Muscle of back (tissue), 13 donors: ENCODE results near the gene REPIN1. TPM values are rescaled to one million over a fixed set of nuclear protein-coding genes. Genes with fewer than 3 reads are reported as not detected.

Experiments
- DNase-seq, 3 donors: peaks; one replicate each; pipeline versions ENCODE4 v3.0.0 to v3.0.0-alpha.2; 2013
- long read RNA-seq, 9 donors: transcript quantifications; one replicate each; lab custom pipeline, GENCODE V29; 2026
- polyA plus RNA-seq, 10 donors: library from polyadenylated mRNA; unstranded; fragments of 120-200 nt; gene quantifications; one replicate each; pipeline ENCODE4 v1.2.1, GENCODE V29; 2013; ENCODE audit not compliant: insufficient read length in 10 of 10

The REPIN1 gene
- polyA plus RNA-seq = 10 to 100 TPM; 58.1 to 75.0 (median 65.7) TPM
- long read RNA-seq, donor 1, transcript REPIN1-202 (1 exons, 2,876 nt) = major isoform, 65 of 75 reads
- long read RNA-seq, donor 1, transcript REPIN1-203 (2 exons, 2,969 nt) = minor isoform, 6 of 75 reads
- long read RNA-seq, donor 1, partial matches to known transcripts = 0 of 75 reads
- long read RNA-seq, donor 1, other reads (novel, unspliced or antisense) = 0 of 75 reads
- long read RNA-seq, donor 2, transcript REPIN1-202 (1 exons, 2,876 nt) = major isoform, 49 of 57 reads
- long read RNA-seq, donor 2, partial matches to known transcripts = 0 of 57 reads
- long read RNA-seq, donor 2, other reads (novel, unspliced or antisense) = 0 of 57 reads
- long read RNA-seq, donor 3 = 0 reads
- long read RNA-seq, donor 4, transcript REPIN1-202 (1 exons, 2,876 nt) = major isoform, 34 of 42 reads
- long read RNA-seq, donor 4, partial matches to known transcripts = 0 of 42 reads
- long read RNA-seq, donor 4, other reads (novel, unspliced or antisense) = 0 of 42 reads
- long read RNA-seq, donor 5, transcript REPIN1-202 (1 exons, 2,876 nt) = major isoform, 69 of 82 reads
- long read RNA-seq, donor 5, partial matches to known transcripts = 0 of 82 reads
- long read RNA-seq, donor 5, other reads (novel, unspliced or antisense) = 0 of 82 reads
- long read RNA-seq, donor 6, transcript REPIN1-203 (2 exons, 2,969 nt) = minor isoform, 5 of 68 reads
- long read RNA-seq, donor 6, transcript REPIN1-214 (3 exons, 2,058 nt) = minor isoform, 5 of 68 reads
- long read RNA-seq, donor 6, transcript REPIN1-202 (1 exons, 2,876 nt) = major isoform, 56 of 68 reads
- long read RNA-seq, donor 6, partial matches to known transcripts = 0 of 68 reads
- long read RNA-seq, donor 6, other reads (novel, unspliced or antisense) = 0 of 68 reads
- long read RNA-seq, donor 7, transcript REPIN1-203 (2 exons, 2,969 nt) = minor isoform, 5 of 62 reads
- long read RNA-seq, donor 7, transcript REPIN1-202 (1 exons, 2,876 nt) = major isoform, 53 of 62 reads
- long read RNA-seq, donor 7, partial matches to known transcripts = 0 of 62 reads
- long read RNA-seq, donor 7, other reads (novel, unspliced or antisense) = 0 of 62 reads
- long read RNA-seq, donor 8, transcript REPIN1-202 (1 exons, 2,876 nt) = major isoform, 55 of 62 reads
- long read RNA-seq, donor 8, partial matches to known transcripts = 0 of 62 reads
- long read RNA-seq, donor 8, other reads (novel, unspliced or antisense) = 0 of 62 reads
- long read RNA-seq, donor 9, transcript REPIN1-202 (1 exons, 2,876 nt) = major isoform, 8 of 10 reads
- long read RNA-seq, donor 9, partial matches to known transcripts = 0 of 10 reads
- long read RNA-seq, donor 9, other reads (novel, unspliced or antisense) = 0 of 10 reads

DNA sequence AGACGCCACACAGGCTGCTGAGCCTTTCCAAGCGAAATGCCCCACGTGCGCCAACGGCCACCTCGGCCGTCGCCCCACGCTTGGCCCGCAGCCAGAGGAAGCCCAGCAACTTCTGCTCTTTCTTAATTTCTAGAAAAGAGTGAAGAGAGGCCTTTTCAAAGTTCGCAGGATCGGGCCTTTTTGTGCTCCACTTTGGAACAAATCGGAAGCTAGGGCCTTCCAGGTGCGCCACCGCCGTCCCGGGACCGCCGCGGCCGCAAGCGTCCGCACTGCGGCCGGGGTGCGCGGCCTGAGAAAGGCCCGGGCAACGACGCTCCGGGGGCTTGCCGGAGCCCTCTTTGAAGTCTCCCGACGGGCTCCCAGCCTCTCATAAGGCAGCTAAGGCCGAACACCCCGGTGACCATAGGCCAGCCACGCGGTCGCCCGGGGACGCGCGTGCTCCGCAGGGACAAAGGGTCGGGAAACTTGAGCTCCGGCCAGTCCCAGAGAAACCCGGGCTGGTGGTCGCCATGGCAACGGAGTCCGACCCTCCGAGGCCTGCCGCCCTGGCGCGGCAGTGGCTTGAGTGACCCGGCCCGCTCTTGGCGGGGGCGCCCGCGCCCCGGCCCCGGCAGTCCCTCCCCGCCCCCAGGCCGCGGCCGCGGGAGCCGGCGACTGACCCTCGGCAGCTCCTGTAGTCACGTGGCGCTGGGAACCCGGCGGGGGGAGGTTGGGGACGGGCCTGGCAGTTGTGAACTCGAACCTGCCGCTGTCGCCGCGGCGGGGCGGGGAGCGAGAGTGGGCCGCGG is at the start of gene REPIN1:
REPIN1 (plus strand) TSS at position 727 of the 788 bp plus-strand sequence. CDS start 890 bp downstream, outside the sequence.
- DNase-seq = peak; percentile 86 to 95 (median 92)

DNA sequence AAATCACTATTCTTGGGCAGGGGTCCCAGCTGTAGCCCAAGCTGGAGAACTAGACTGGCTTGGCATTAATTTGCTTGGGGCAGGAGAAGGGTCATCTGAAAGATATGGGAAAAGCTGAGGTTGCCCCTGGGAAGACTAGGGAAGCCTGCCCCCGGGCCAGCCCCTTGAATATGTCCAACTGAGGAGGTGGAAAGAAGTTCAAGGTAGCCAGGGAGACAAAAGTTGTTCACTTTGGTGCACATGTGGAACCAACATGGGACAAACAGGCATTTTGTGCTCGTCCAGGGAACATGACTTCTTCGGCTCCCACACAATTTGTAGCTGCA is 46.9 kb upstream of the REPIN1 start:
- DNase-seq = no peak

DNA sequence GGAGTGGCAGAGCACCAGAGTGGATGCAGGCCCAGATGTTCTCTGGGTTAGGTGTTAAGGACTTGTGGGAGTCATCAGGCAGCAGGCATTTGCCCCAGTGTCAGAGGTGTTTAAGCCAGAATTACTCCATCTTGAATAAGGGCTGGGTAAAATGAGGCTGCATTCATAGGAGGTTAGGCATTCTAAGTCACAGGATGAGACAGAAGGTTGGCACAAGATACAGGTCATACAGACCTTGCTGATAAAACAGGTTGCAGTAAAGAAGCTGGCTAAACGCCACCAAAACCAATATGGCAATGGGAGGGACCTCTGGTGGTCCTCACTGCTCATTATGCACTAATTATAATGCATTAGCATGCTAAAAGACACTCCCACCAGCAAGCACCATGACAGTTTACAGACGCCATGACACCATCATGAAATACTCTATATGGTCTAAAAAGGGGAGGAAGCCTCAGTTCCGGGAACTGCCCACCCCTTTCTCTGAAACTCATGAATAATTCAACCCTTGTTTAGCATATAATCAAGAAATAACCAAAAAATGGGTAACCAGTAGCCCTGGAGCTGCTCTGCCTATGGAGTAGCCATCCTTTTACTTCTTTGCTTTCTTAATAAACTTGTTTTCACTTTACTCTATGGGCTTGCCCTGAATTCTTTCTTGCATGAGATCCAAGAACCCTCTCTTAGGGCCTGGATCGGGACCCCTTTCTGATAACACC is 46.3 kb upstream of the REPIN1 start:
- DNase-seq = no peak

DNA sequence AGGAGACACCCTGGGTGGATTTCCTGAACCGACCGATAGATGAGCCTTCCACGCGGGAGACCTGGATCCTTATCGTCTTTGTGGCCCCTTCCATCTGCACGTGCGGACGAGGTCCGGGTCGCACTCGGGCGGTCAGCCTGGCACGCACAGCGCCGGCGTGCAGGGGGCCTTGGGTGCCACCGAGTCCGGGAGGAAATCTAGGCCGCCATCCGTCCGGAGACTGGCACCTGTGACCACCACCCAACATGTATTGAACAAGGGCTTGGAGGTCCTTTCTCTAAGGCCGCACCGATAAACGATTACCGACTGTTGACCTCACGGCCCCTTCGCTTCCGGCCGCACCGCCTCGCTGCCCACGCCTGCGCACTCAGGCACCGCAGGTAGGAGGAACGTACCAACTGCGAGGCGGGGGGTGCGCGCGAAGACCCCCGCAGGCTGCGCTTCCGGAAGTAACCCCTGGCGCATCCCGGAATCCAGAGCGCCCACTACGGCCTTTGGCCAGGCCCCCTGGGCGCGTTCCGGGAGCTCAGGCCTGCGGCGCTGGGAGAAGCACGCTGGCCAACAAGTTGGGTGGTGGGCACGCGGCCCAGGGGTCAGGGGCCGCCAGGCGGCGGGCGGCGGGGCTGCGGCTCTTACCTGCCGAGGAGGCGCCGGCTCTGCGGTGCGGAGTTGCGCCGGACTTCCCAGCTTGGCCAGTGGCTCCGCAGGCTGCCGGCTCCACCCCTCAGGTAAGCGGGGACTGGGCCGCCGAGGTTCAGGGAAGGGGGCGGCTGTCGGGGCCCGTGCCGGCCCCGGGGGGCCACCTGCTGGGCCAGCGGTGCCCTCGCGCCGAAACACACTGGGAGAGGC is 45.6 kb upstream of the REPIN1 start, which contains the start of the genes ACTR3C and LRRC61:
ACTR3C (minus strand) TSS at position 713 of the 849 bp plus-strand sequence. CDS start 28,249 bp downstream, outside the sequence.
LRRC61 (plus strand) TSS at position 523 of the 849 bp plus-strand sequence. CDS start 13,507 bp downstream, outside the sequence.
- peak in 1 of 3 donors; percentile 73 for DNase-seq

DNA sequence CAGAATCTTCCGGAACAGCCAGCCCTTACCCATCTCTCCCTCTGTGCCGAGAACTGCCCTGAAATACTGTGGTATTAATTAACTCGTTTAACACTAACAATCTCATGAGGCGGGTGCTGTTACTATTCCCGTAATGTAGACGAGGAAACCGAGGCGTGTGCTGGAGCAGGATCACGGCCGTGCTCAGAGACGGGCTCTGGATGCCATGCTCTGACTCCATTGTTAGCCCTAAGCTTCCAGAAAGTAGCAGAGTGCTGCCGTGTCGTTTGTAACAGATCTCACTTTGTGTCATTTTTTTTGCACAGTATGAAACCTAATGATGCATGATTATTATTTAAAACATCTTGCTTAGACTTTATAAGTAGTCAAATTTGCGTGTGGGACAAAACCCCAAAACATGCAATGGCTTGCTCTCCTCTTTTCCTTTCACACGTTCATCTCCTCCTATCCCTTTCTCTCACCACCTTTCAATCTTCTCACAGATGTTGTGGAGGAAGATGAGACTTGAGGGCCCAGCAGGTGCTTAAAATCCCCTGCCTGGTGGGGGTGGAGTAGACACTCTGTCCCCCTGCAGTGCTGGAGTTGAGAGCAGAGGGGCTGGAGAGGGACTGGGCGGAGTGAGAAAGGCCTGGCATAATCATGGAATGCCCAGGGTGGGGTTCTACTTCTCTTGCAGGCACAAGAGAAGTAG is 44.8 kb upstream of the REPIN1 start:
- DNase-seq = peak in 1 of 3 donors; percentile 50

DNA sequence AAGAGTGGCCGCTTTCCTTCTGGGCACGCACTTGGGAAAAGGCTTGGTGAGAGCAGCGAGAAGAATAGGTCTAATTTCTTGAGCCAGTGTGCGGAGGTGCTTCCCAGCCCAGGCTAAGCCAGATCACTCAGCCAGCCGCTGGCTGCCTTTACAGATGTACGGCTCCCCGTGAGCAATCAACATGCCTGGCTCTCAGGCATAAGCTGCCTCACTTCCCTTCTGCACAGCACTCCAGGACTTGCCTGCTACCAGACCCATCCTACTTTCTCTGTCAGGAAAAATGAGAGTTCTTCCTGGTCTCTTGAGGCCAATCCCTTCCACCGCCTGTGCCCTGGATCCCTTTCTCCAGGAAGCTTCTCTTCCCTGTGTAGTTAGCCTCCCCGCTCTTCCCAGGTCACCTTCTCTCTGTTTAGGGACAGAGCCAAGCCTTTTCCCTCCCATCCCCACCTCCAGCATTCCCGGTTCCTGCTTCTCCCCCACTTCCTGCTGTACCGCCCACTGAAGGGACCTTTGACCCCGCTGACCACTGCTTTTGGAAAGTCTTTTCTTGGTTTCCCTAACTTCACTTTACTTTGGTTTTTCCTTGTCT is 44.2 kb upstream of the REPIN1 start:
- no peak for DNase-seq

DNA sequence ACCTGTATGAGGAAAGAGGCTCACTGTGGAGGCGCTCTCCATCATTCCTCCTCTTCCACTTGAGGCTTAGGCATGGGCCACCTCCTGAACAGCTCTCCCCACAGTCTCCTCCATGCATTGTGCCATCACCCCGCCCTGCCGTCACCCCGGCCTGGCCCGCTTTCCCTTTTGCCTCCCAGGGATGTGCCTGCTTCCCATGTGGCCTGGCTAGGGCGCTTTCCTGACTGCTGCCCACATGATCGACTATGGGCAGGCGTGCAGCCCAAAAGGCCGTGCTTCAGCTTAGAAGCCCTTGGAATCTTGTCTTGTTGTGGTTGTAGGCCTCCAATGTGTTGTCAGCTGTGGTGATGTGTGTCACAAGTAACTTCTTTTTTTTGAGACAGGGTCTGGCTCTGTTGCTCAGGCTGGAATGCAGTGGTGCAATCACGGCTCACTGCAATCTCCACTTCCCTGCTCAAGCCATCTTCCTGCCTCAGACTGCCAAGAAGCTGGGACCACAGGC is 43.5 kb upstream of the REPIN1 start:
- no peak for DNase-seq

DNA sequence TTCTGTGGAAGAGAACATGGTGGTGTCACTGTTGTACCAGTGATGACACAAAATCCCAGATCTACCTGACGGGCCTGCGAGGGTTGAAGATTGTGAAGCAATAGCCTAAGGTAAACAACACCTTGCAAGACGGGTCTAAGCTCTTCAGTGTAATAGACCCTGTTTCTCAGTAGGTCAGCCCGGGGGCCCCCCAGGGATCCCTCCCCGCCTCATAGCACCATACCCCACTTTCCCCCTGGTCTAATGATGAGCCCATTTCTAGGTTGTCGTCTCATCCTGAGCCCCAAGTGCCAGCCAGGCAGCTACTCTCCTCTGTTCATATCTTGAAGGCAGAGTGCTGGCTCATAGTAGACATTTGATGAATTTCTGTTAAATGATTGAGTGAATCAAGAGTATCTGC is 42.7 kb upstream of the REPIN1 start:
- DNase-seq = no peak

DNA sequence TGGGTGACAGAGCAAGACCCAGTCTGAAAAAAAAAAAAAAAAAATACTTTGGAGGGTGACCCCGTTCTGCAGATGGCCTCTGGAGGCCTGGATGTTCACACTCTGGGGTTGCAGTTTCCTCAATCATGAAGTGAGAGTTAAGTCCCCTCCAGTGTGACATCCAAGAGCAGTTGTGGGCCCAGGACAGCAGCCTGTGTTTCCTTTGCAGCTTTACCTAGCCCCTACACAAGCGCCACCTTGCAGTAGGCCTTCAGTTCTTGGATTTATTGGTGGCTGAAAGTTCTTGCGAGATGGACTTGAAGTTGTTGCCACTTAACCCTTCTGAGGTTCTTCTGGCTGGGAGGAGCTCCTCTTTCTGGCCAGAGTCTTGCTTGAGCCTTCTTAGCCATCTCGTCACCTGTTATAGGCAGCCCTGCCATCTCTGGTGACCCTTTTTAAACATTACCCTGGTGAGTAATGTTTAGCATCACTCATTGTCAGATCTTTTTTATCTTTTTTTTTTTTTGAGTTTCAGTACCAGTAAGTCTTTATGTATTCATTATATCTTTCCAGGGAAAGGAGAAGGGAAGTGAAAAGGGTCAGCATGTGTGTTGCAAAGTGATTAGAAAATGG is 41.9 kb upstream of the REPIN1 start:
- DNase-seq = no peak

DNA sequence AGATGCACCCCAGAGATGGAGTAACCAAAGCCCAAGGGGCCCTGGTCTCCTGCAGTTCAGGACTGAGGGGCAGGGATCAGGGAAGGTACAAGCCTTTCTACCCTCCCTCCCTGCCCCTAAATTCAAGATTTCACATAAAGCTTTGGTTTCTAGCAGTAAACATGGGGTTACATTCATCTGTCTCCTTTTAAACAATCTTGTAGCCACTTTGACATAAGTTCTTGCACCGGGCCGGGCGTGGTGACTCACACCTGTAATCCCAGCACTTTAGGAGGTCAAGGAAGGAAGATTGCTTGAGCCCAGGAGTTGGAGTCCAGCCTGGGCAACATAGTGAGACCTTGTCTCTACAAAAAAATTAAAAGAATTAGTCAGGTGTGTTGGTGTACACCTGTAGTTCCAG is 41.3 kb upstream of the REPIN1 start:
- no peak for DNase-seq

DNA sequence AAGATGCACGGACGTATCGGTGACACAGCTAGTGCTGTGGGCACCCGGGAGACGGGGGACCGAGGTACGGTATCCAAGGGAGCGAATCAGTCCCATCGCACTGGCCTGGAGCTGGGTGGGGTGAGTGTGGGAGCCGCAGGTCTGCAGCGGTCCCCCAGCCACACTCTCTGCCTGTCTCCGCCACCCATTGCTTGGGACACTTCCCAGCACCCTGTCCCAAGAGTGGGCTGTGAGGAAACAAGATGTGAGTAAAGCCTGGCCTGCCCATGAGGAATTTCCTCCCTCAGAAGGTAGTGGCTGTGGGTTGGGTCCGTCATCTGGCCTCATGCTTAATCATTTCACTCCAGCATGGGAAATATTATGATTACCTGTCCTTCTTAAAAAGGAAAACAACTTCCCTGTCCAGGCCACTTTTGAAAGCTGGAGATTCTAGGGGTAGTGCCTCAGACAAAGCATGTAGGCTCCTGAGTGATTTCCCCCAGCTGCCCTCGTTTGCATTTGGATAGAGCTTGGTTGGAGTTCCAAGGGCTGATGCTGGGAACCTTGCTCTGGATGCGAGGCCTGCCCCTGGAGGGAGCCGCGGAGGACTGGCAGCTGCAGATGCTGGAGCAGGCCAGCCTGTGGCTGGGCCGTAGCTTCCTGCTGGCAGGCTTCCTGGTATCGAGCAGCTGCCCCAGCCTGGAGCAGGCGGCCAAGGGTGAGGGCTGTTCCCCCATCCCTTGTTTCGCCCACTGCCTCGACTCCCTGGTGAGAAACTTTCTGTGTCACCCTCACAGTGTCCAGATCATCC is 39.1 kb upstream of the REPIN1 start:
- peak in 2 of 3 donors; percentile 37 to 75 for DNase-seq

DNA sequence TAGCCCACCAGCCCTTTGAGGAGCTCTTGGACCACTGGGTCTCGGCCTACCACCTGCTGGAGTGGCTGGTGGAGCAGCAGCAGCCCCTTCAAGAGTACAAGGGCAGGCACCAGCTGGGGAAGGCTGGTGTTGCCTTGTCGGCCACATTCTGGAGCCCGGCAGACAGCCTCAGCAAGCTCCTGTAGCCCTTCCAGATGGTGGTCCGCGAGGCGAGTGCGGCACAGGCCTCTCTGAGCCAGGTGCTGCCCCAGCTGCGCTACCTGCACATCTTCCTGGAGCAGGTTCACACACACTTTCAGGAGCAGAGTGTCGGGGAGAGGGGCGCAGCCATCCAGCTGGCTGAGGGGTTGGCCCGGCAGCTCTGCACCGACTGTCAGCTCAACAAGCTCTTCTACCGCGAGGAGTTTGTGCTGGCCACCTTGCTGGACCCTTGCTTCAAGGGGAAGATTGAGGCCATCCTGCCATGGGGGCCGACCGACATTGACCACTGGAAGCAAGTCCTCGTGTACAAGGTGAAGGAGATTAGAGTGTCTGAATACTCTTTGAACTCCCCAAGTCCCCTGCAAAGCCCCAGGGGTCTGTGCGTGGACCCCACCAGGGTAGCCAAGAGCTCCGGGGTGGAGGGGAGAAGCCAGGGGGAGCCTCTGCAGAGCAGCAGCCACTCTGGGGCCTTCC is 38.3 kb upstream of the REPIN1 start:
- DNase-seq = no peak

DNA sequence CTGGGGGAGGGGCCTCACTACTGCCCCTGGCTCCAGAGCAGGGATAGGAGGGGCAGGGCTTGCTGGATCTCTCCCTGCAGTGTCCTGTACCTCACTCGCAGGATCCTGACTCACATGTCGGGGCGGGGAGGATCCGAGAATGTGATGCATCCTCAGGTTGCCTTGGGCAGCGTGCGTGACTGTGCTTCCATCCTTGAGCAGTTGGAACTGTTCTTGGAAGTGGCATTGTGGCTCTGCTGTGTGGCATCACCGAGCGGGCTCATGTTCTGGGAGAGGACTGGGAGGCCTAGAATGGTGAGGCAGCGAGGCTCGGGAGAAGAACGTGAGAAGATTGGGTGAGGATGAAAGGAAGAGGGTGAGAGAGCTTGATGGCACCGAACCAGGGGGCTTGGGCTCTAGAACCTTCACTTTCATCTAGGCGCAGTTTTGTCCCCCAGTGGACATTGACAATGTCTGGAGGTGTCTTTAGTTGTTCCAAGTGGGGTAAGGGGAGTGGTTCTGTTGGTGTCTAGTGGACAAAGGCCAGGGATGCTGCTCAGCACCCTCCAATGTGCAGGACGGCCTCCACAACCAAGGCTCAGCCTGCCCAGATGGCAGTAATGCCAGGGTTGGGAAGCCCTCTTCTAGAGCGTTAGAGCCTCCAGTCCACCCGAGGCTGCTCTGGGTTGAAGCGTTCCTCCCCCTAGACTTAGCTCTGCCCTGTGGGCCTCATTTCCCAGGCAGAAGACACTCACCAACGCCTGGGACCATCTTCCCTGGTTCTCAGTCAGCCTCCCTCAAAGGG is 35.6 kb upstream of the REPIN1 start:
- DNase-seq = no peak

DNA sequence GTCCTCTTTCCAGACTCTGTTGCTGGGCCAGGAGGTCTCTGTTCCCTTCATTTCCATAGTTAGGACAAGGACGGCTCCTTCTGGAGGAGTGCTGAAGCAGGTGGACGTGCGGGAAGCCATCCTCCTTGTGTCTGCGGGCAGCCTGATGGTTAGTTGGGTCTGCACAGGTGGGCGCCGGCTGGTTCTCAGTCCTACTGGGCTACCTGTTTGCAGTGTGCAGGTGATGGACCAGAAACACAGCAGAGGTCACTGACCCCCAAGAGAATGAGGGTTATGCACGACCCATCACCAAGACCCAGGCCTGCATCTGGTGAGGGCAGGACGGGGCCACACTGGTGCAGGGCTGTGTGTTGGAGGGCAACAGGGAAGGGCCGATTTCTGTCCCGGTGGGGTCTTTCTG is 35.0 kb upstream of the REPIN1 start:
- DNase-seq = no peak

DNA sequence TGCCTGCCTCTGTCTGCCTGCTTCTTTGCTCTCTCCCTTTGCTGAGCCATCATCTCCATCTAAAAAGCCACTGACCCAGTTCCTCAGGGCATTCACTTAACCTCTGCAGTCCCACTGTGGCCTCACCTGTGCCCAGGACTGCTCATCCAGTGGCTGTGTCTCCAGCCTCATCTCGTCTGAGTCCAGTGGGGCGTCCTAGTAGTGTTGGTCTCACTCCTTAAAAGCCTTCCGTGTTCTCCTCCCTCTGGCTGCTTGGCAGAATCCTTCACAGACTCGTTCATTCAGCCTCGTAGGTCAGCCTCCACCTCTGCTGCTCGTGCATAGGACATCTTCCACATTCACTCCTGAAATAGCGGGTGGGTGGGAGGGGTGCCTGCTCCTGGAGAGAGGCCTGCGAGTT is 34.5 kb upstream of the REPIN1 start:
- DNase-seq = no peak
